Activated CD8-positive, alpha-beta memory T cell treated with anti-CD3 and anti-CD28 coated beads for 36 hours (primary cell): ENCODE data around the gene UQCRHL. TPM values are rescaled to one million over a fixed set of nuclear protein-coding genes. Genes with fewer than 3 reads are reported as not detected.
"Not testable (repeated sequence)": the region's sequence is repeated elsewhere in the genome, so short reads cannot be mapped to it uniquely, and the experiment has no call there.

Experiments used
- CTCF ChIA-PET: fragments of 350-600 bp; sonication (Branson Sonifier 250); formaldehyde crosslinking; loops from one replicate; lab custom pipeline; 2021; ENCODE audit warnings: antibody characterized with exemption; lab: Charles Lee
- POLR2A ChIA-PET: fragments of 350-600 bp; sonication (Branson Sonifier 250); formaldehyde crosslinking; loops from one replicate; lab custom pipeline; 2021; ENCODE audit warnings: antibody characterized with exemption; lab: Charles Lee
- total RNA-seq, 2 experiments: library from RNA; stranded (reverse); gene quantifications; one replicate each; pipeline ENCODE4 v1.2.3, GENCODE V29; 2021

Gene UQCRHL
- total RNA-seq, 2 experiments from 2014 or later = 1.6 to 2.0 TPM

DNA sequence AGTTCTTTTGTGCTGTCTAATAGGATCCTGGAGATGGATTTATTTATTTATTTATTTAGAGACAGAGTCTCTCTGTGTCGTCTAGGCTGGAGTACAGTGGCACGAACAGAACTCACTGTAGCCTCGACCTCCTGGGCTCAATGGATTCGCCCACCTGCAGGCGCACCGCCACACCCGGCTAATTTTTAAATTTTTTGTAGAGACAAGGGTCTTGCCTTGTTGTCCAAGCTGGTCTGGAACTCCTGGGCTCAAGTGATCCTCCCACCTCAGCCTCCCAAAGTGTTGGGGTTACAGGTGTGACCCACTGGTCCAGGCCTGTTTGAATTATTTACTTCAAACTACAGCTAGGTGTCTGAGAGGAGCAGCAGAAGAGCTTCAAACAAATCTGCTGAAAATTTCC lies 30.5 kb upstream of the UQCRHL start:
- CTCF ChIA-PET = interaction anchor here (0.6 to 2.4 kb wide), 4 partner anchors 9 to 400 kb away, joined by 3 to 19 read pairs (median 6); partner anchors contain the start of gene SPEN
- POLR2A ChIA-PET = interaction anchor here (3.2 kb wide), 1 partner anchor 9 kb away, joined by 20 read pairs; the partner anchor contains the start of gene SPEN

GRCh38 chr1:15836772-15837669 lies 29.6 kb upstream of the UQCRHL start:
- ChIA-PET CTCF (interaction anchor here (0.6 to 2.4 kb wide), 6 partner anchors 11 to 114 kb away, joined by 3 to 19 read pairs (median 4); partner anchors contain the start of gene SPEN), POLR2A (interaction anchor here (0.5 to 3.2 kb wide), 3 partner anchors 10 to 138 kb away, joined by 3 to 20 read pairs (median 6); partner anchors contain the start of gene SPEN)

- ChIA-PET POLR2A (interaction anchor here (1.9 to 3.2 kb wide), 2 partner anchors 11 to 13 kb away, joined by 6 to 20 read pairs; partner anchors contain the start of gene SPEN), CTCF (interaction anchor here (1.2 to 2.4 kb wide), 3 partner anchors 11 to 115 kb away, joined by 3 to 19 read pairs (median 6); partner anchors contain the start of gene SPEN)
Measured at GRCh38 chr1:15836511-15836771, 29.0 kb upstream of the UQCRHL start.

DNA sequence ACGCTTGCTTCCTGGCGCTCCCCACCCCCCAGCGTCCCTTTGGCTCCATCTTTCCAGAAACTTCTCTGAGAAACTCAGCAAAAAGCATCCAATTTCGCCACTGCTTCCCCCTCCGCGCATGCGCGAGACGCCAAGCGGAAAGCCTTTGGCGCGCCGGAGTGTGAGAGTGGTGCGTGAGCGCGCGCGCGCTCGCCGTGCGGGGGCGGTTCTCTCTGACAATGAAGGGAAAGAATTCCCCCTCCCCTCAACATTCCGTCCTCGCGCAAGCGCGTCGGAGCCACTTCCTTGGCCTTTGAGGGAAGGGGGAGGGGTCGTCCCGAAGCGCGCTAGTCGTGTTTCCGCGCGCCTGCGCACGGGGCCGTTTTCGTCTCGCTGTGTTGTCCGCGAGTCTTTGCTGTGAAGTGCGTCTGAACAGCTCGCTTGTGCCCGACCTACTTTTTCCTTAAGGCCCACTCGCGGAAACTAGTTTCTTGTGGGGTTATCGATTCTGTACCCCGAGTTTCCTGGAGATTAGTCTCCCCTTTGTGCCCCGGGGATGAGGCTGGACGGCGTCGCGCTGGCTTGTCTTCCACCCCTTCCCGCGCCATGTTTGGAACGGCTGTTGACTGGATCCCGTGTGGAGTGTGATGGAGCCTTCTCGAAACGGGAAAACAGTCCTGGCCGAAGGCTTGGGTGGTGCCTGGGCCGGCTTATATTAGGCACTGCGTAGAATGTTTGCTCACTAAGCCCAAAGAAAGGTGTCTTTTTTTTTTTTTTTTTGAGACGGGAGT lies 28.5 kb upstream of the UQCRHL start:
- CTCF ChIA-PET = interaction anchor here (1.2 to 2.4 kb wide), 3 partner anchors 12 to 115 kb away, joined by 3 to 19 read pairs (median 6); partner anchors contain the start of gene SPEN
- POLR2A ChIA-PET = interaction anchor here (1.9 to 3.2 kb wide), 2 partner anchors 11 to 13 kb away, joined by 6 to 20 read pairs; partner anchors contain the start of gene SPEN

GRCh38 chr1:15835205-15835740 lies 27.8 kb upstream of the UQCRHL start:
- ChIA-PET POLR2A (interaction anchor here (2.6 to 3.2 kb wide), 3 partner anchors 12 to 140 kb away, joined by 13 to 71 read pairs (median 20); partner anchors contain the start of genes SPEN and ZBTB17), CTCF (interaction anchor here (1.2 to 2.4 kb wide), 3 partner anchors 12 to 116 kb away, joined by 3 to 19 read pairs (median 15); partner anchors contain the start of gene SPEN)

- ChIA-PET POLR2A (interaction anchor here (0.6 to 2.7 kb wide), 9 partner anchors 14 to 333 kb away, joined by 3 to 71 read pairs (median 5); partner anchors contain the start of genes SPEN and ZBTB17), CTCF (interaction anchor here (0.9 to 2.1 kb wide), 3 partner anchors 14 to 142 kb away, joined by 3 to 15 read pairs (median 4); no protein-coding TSS in a partner anchor)
Measured at GRCh38 chr1:15834406-15835204, 27.2 kb upstream of the UQCRHL start.

DNA sequence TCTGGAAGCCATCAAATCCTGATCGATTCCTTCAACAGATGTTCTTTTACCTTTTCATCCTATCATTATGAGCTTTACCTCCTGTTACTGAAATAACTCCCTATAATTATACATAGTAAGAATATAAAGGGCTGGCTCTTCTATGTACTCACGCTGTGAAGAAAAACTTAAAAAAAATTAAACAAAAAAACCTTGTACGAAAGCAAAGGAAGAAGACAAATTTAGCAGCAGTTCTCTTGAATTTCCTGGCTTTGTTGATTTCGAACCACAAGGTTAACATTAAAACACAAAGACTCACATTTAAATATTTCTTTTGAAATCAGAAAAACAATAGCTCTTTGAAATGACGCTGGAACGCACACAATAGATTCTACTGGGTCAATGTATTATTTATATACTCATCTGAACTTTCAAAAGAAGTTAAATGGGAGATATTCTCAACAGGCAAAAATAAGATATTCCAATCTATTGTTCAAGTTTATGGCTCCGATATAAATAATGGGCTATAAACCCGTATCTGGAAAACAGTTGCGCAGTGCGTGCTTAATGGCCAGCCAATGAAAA lies 26.5 kb upstream of the UQCRHL start:
- ChIA-PET POLR2A (interaction anchor here (0.6 to 2.7 kb wide), 18 partner anchors 8 to 607 kb away, joined by 3 to 71 read pairs (median 4); partner anchors contain the start of genes SPEN and ZBTB17), CTCF (interaction anchor here (0.9 to 2.1 kb wide), 6 partner anchors 9 to 143 kb away, joined by 3 to 15 read pairs (median 4); partner anchors contain the start of gene SPEN)

DNA sequence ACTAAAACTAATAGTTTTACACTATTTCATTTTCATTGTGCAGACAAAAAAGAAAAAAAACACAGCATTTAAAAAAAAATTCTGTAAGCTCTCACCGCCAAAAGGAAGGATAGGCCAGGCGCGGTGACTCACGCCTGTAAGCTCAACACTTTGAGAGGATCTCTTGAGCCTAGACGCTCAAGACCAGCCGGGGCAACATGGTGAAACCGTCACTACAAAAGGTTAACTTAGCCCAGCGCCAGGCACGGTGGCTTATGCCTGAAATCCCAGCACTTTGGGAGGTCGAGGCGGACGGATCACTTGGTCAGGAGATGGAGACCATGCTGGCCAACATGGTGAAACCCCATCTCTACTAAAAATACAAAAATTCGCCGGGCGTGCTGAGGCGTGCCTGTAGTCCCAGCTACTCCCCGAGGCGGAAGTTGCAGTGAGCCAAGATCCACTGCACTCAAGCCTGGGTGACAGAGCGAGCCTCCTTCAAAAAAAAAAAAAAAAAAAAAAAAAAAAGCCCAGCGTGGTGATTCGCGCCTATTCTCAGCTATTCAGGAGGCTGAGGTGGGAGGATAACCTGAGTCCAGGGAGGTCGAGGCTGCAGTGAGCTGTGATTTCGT lies 25.7 kb upstream of the UQCRHL start:
- CTCF ChIA-PET = interaction anchor here (0.6 to 2.1 kb wide), 10 partner anchors 9 to 222 kb away, joined by 3 to 15 read pairs (median 4); partner anchors contain the start of gene SPEN
- POLR2A ChIA-PET = interaction anchor here (0.6 to 2.7 kb wide), 15 partner anchors 8 to 608 kb away, joined by 3 to 71 read pairs (median 6); partner anchors contain the start of genes SPEN and ZBTB17

DNA sequence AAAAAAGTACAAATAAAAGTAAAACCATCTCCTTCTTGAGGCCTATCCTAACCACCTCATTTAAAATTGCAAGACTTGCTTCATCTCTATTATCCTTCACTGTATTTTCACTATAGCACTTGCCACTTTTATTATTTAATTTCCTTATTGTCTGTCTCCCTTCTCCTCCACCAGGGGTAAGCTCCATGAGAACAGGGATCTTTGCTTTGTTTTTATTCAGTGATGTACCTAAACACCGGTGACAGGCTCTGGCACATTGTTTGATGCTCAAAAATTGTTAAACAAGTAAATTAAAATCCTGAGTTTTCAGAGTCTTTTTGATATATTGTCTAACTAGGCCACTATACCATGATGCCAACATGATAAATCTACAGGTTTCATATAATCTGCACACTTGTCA lies 22.8 kb upstream of the UQCRHL start:
- CTCF ChIA-PET = no interaction called here
- POLR2A ChIA-PET = no interaction called here

DNA sequence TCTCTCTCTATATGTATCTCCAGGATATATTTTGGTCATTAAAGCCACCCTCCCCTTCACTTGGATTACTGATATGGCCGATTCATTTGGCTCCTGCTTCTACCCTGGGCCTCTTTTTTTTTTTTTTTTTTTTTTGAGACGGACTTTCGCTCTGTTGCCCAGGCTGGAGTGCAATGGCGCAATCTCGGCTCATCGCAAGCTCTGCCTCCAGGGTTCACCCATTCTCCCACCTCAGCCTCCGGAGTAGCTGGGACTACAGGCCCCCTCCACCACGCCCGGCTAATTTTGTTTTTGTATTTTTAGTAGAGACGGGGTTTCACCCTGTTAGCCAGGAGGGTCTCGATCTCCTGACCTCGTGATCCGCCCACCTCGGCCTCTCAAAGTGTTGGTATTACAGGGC lies 21.5 kb upstream of the UQCRHL start:
- ChIA-PET CTCF (interaction anchor here (0.8 kb wide), 1 partner anchor 15 kb away, joined by 3 read pairs; no protein-coding TSS in a partner anchor), POLR2A (interaction anchor here (0.6 kb wide), 1 partner anchor 145 kb away, joined by 4 read pairs; no protein-coding TSS in a partner anchor)

DNA sequence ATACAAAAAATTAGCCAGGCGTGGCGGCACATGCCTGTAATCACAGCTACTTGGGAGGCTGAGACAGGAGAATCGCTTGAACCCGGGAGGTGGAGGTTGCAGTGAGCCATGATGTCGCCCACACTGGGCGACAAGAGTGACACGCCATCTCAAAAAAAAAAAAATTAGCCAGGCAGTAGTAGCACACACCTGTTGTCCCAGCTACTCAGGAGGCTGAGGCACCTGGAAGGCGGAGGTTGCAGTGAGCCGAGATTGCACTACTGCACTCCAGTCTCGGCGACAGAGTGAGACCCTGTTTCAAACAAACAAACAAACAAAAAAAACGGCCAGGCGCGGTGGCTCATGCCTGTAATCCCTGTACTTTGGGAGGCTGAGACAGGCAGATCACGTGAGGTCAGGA lies 20.1 kb upstream of the UQCRHL start:
- CTCF ChIA-PET, POLR2A ChIA-PET: not testable (repeated sequence)

- ChIA-PET CTCF (no interaction called here), POLR2A (no interaction called here)
Measured at GRCh38 chr1:15826810-15827507, 19.5 kb upstream of the UQCRHL start.

- CTCF ChIA-PET = no interaction called here
Measured at GRCh38 chr1:15825800-15826199, 18.4 kb upstream of the UQCRHL start.

GRCh38 chr1:15820478-15820877 lies 13.0 kb upstream of the UQCRHL start:
- CTCF ChIA-PET = no interaction called here
- POLR2A ChIA-PET = no interaction called here

More at GRCh38 chr1:15825800-15826199, 18.4 kb upstream of the UQCRHL start:
- POLR2A ChIA-PET = interaction anchor here (0.6 kb wide), 1 partner anchor 120 kb away, joined by 5 read pairs; no protein-coding TSS in a partner anchor

DNA sequence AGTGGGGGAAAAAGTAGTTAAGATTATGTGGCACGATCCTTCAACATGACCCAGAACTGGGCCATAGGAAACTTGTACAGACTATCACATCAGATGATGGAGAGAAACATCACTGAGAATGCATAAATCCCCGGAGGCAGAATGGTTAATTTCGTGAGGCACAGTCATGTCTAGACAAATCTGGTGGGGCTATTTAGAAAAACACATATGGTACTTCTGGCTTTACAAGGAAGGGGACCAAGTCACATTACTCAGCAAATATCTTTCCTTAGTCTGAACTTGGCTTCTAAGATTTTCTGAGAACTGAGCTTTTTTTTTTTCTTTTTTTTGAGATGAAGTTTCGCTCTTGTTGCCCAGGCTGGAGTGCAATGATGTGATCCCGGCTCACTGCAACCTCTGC lies 9.2 kb upstream of the UQCRHL start:
- CTCF ChIA-PET = interaction anchor here (1.0 to 1.3 kb wide), 2 partner anchors 110 to 172 kb away, joined by 3 read pairs; no protein-coding TSS in a partner anchor

DNA sequence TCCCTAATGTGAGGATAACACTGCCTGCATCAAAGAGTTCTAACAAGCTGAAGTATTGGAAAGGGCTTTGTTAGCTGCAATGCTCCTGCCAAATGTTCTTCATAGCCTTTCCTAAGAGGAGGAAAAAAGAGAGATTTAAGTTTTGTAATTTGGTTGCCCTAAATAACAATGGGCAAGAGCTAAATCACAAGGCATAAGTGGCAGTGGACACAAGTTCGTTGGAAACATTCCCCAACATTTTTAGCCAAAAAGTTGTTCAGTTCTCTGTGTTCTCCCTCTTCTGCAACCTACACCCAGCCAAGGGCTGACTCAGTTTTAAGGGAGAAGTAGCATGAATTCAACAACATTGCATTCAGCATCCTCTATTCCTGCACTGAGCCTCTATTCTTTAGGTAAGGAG lies 2.6 kb upstream of the UQCRHL start:
- ChIA-PET POLR2A (no interaction called here), CTCF (no interaction called here)

More for the DNA sequence above, 9.2 kb upstream of the UQCRHL start:
- POLR2A ChIA-PET = interaction anchor here (0.6 kb wide), 1 partner anchor 17 kb away, joined by 9 read pairs; no protein-coding TSS in a partner anchor
